Measurements from ENCODE around the gene ZDHHC13.

Gene ZDHHC13

GRCh38 chr11:19164881-19165280 lies 47.9 kb downstream of the ZDHHC13 start:
- DNase-seq = no peak

GRCh38 chr11:19168090-19168489 lies 51.1 kb downstream of the ZDHHC13 start:
- no peak for DNase-seq

GRCh38 chr11:19173004-19173689 lies 56.2 kb downstream of the ZDHHC13 start:
- no peak for DNase-seq

- DNase-seq = no peak
Measured at GRCh38 chr11:19173964-19174638, 57.1 kb downstream of the ZDHHC13 start.

- DNase-seq = no peak
Measured at GRCh38 chr11:19176629-19177186, 59.7 kb downstream of the ZDHHC13 start.

- no peak for DNase-seq
Measured at GRCh38 chr11:19181531-19182261, 64.7 kb downstream of the ZDHHC13 start.

GRCh38 chr11:19183646-19184045 lies 66.7 kb downstream of the ZDHHC13 start:
- DNase-seq = no peak

GRCh38 chr11:19185036-19185435 lies 68.1 kb downstream of the ZDHHC13 start:
- no peak for DNase-seq

- DNase-seq = no peak
Measured at GRCh38 chr11:19185516-19186052, 68.6 kb downstream of the ZDHHC13 start.

GRCh38 chr11:19187114-19187832 lies 70.3 kb downstream of the ZDHHC13 start:
- peak in 4 of 56 donors; percentile 2 to 28 (median 14) for DNase-seq

GRCh38 chr11:19187833-19188258 lies 70.9 kb downstream of the ZDHHC13 start:
- DNase-seq = peak in 40 of 56 donors; percentile 3 to 75 (median 29)

- DNase-seq = peak in 1 of 56 donors; percentile 3
Measured at GRCh38 chr11:19191530-19192169, 74.7 kb downstream of the ZDHHC13 start.

- DNase-seq = no peak
Measured at GRCh38 chr11:19193916-19194315, 76.9 kb downstream of the ZDHHC13 start.

GRCh38 chr11:19194620-19195308 lies 77.8 kb downstream of the ZDHHC13 start:
- no peak for DNase-seq

GRCh38 chr11:19196432-19196831 lies 79.5 kb downstream of the ZDHHC13 start:
- DNase-seq = no peak

- no peak for DNase-seq
Measured at GRCh38 chr11:19199048-19199447, 82.1 kb downstream of the ZDHHC13 start.

- DNase-seq = no peak
Measured at GRCh38 chr11:19199771-19200170, 82.8 kb downstream of the ZDHHC13 start.

- DNase-seq = no peak
Measured at GRCh38 chr11:19200410-19201201, 83.6 kb downstream of the ZDHHC13 start.
